HG03460 (cell line): ENCODE data around the gene SULT1A3.
"Not testable (repeated sequence)": the region's sequence is repeated elsewhere in the genome, so short reads cannot be mapped to it uniquely, and the experiment has no call there.

ENCODE experiments used
- ATAC-seq: cut with Tn5 transposase; IDR thresholded peaks from one replicate; pipeline ENCODE4 v1.9.1; 2021; ENCODE audit not compliant: unreplicated experiment

SULT1A3 gene

DNA sequence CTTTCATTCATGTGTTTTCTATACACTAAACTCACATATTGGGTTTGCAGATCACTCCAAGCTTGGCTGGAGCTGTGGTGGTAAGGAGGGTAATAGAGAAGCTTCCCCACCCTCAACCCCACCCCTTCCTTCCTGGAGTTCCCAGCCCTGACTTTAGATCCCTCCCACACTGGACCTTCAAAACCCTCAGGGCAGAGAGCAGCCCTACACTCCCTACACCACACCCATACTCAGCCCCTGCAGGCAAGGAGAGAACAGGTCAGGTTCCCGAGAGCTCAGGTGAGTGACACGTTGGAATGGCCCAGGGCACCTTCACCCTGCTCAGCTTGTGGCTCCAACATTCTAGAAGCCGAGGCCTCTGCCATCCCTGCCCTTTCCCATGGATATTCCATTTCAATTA is at the start of gene SULT1A3:
Gene SULT1A3, plus strand, starts transcription at position 207 of the 400 bp plus-strand sequence. CDS start 1,474 bp downstream, outside the sequence.
- not testable (repeated sequence) for ATAC-seq

DNA sequence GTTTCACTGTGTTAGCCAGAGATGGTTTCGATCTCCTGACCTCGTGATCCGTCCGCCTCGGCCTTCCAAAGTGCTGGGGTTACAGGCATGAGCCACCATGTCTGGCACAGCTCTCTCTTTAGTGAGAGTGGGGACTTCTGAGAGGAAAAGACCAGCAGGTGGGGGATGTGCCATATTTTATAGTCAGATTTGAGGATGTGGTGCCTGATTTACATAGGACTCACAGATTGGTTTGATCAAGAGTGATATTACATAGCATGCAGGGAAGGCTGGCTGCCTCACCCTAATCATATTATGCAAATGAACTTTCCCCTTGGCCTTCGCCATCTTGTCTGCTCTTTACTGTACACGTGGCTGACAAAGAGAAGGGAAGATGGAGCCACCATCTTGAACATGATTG is 48.0 kb upstream of the SULT1A3 start:
- no peak for ATAC-seq

DNA sequence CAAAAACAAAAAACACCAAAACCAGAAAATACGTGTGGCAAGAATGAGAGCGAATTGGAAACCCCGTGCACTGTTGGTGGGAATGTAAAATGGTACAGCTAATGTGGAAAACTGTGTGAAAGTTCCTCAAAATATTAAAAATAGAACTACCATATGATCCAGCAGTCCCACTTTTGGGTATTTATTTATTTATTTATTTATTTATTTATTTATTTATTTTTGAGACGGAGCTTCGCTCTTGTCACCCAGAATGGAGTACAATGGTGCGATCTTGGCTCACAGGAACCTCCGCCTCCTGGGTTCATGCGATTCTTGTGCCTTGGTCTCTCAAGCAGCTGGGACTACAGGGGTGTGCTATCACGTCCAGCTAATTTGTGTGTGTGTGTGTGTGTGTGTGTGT is 46.5 kb upstream of the SULT1A3 start:
- ATAC-seq: no peak

DNA sequence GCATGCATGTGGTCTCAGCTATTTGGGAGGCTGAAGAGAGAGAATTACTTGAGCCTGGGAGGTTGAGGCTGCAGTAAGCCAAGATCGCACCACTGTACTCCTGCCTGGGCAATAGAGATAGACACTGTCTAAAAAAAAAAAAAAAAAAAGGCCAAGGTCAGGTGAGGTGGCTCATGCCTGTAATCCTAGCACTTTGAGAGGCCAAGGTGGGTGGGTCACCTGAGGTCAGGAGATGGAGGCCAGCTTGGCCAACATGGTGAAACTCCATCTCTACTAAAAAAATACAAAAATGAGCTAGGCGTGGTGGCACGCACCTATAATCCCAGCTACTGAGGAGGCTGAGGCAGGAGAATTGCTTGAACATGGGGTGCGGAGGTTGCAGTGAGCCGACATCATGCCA is 43.9 kb upstream of the SULT1A3 start:
- no peak for ATAC-seq

DNA sequence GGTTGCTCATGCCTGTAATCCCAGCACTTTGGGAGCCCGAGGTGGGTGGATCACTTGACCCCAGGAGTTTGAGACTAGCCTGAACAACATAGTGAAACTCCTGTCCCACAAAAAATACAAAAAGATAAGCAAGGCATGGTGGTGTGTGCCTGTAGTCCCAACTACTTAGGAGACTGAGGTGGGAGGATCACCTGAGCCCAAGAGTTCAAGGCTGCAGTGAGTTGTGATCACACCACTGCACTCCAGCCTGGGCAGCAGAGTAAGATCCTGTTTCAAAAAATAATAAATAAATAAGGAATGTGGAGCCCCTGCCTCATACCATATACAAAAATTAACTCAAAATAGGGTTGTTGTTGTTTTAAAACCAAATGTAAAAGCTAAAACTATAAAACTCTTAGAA is 41.8 kb upstream of the SULT1A3 start:
- ATAC-seq: no peak

DNA sequence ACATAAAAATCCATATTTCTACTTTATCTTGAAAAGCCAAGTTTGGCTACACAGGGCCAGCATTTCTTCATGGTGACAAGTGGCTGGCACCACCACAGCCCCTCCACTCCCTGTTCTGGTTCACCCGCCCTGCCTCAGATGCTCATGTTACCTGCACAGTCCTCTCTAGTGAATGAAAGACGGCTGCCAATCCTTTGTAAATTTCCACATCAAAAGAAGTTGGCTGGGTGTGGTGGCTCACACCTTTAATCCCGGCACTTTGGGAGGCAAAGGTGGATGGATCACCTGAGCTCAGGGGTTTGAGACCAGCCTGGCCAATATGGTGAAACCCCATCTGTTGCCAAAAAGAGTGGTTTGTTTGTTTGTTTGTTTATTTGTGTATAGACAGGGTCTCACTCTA is 35.5 kb upstream of the SULT1A3 start:
- no peak for ATAC-seq

DNA sequence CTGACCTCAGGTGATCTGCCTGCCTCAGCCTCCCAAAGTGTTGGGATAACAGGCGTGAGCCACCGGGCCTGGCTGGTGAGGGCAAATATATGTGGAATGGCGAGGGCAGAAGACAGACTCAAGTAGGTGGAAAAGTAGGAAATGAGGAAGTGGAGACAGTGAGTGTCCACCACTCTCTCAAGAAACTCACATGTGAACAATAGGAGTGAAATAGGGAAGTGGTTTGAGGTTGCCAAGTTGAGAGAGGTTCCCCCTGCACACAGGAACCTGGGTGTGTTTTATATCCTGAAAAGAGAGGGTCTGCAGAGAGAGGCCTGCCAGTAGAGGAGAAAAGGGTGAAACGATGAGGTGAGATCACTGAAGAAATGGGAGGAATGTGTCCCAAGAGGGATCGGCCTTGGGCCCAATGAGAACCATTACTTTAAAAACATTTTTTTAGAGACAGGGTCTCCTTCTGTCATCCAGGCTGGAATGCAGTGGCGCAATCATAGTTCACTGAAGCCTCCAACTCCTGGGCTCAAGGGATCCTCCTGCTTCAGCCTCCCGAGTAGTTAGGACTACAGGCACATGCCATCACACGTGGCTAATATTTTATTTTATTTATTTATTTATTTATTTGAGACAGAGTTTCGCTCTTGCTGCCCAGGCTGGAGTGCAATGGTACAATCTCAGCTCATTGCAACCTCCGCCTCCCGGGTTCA is 32.7 kb upstream of the SULT1A3 start:
- ATAC-seq: no peak

DNA sequence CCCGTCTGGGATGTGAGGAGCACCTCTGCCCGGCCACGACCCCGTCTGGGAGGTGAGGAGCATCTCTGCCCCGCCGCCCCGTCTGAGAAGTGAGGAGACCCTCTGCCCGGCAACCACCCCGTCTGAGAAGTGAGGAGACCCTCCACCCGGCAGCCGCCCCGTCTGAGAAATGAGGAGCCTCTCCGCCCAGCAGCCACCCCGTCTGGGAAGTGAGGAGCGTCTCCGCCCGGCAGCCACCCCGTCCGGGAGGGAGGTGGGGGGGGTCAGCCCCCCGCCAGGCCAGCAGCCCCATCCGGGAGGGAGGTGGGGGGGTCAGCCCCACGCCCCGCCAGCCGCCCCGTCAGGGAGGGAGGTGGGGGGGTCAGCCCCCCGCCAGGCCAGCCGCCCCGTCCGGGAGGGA is 30.3 kb upstream of the SULT1A3 start:
- not testable (repeated sequence) for ATAC-seq

DNA sequence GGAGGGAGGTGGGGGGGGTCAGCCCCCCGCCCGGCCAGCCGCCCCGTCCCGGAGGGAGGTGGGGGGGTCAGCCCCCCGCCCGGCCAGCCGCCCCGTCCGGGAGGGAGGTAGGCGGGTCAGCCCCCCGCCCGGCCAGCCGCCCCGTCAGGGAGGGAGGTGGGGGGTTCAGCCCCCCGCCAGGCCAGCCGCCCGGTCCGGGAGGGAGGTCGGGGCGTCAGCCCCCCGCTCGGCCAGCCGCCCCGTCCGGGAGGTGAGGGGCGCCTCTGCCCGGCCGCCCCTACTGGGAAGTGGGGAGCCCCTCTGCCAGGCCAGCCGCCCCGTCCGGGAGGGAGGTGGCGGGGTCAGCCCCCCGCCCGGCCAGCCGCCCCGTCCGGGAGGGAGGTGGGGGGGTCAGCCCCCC is 29.6 kb upstream of the SULT1A3 start:
- ATAC-seq: not testable (repeated sequence)

DNA sequence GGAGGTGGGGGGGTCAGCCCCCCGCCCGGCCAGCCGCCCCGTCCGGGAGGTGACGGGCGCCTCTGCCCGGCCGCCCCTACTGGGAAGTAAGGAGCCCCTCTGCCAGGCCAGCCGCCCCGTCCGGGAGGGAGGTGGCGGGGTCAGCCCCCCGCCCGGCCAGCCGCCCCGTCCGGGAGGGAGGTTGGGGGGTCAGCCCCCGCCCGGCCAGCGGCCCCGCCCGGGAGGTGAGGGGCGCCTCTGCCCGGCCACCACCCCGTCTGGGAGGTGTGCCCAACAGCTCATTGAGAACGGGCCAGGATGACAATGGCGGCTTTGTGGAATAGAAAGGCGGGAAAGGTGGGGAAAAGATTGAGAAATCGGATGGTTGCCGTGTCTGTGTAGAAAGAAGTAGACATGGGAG is 28.9 kb upstream of the SULT1A3 start:
- not testable (repeated sequence) for ATAC-seq

DNA sequence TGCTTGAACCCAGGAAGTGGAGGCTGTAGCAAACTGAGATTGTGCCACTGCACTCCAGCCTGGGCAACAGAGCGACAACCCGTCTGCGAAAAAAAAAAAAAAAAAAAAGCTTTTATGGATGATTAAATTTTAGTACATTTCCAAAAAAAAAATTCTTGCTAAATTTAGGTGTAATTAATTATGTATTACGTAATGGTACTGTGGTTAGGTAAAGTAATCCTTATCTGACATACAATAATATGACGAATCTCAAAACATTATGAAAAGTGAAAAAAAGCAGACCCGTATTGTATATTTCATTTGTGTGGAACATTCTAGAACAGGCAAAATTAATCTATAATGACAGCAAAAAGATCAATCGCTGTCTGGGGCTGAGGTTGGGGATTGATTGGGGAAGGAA is 26.0 kb upstream of the SULT1A3 start:
- ATAC-seq: no peak

DNA sequence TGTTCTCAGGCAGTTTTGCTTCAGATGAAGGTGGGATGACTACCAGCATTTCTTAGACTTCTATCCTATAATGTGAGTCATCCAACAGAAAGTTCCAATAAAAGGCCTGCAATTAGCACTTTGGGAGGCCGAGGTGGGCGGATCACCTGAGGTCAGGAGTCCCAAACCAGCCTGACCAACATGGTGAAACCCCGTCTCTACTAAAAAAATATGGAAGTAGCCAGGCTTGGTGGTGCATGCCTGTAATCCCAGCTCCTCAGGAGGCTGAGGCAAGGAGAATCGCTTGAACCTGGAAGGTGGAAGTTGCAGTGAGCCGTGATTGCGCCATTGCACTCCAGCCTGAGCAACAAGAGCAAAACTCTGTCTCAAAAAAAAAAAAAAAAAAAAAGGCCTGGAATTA is 22.2 kb upstream of the SULT1A3 start:
- not testable (repeated sequence) for ATAC-seq

DNA sequence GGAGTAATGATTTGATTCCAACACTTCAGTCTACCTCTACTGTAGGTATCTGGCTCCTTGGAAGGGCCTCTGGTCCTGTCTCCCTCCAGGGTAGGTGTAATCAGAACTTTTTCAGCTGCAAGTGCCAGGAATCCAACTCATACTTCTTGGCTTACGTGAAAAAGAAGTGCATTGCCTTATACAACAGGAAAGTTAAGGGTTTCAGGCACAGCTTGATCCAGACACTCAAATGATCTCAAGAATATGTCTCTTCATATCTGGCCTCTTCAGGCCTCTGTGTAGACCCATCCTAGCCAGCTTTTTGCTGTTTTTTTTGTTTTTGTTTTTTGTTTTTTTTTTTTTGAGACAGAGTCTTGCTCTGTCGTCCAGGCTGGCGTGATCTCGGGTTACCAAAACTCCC is 19.9 kb upstream of the SULT1A3 start:
- no peak for ATAC-seq

DNA sequence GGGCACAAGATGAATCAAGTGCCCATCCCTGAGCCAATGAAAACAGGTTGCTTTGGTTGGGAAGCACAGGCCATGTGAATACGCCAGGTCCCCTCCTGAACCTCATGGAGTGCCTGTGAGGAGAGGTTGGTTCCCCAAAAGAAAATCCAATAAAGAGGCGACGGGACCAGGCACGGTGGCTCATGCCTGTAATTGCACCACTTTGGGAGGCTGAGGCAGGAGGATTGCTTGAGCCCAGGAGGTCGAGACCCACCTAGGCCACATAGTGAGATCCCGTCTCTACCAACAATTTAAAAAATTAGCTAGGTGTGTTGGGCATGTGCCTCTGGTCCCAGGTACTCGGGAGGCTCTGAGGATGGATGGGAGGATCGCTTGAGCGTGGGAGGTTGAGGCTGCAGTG is 19.1 kb upstream of the SULT1A3 start:
- no peak for ATAC-seq

DNA sequence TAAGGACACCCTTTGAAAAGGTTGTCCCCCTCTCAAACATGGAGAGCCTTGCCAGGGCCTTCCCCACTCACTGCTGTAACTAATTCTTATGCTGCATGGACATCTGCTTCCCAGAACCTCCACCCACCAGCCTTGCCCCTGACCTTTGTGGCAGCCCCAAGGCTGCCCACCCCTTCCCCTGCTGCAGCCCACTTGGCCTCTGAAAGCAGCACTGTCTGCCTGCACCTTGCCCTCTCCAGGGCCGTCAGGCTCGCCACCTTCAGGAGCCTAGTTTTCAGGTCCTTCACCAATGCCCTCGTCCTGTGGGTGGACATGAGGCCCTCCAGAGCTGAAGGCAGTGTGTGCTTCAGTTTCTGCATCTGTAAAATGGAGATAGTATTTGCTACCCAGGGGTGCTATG is 18.3 kb upstream of the SULT1A3 start:
- ATAC-seq: no peak

DNA sequence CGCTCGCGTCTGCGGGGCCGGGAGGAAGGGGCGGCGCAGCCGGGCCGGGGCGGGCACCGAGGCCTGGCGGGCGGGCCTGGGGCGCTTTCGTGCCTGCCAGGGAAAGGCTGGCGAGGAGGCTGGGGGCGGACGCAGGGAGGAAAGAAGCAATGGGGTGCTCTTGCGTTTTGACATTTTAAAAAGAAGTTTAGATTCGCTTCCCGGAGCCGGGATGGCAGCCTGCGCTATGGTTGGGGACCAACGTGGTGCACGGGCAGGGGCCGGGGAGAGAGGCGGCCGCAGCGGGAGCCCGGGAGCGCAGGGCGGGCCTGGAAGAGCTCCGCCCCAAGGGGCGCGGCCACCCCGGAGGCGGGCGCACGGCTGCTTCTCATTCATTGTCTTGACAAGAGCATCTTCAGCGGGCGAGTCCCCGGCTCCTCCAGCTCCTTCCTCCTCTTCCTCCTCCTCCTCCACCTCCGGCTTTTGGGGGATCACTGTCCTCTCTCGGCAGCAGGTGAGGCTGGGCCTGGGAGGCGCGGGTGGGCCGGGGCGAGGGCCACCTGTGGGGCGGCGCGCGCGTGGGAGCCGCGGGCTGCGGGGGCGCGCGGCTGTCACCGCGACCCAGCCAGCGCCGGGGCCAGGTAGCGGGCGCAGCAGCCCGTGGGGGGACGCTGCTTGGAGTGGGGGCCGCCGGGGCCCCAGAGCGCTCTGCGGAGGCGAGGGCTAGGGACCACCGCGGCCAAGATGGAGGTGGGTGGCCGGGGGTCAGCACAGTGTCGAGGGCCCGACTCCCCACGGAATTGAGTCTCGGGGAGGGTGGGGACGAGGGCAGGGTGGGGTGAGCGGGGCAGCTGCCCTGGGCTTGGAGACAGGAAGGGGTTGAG is 15.6 kb upstream of the SULT1A3 start, which contains the start of gene CORO1A:
Gene CORO1A, plus strand, starts transcription at position 370 of the 863 bp plus-strand sequence. CDS start 1,608 bp downstream, outside the sequence.
- ATAC-seq: peak; percentile 48

DNA sequence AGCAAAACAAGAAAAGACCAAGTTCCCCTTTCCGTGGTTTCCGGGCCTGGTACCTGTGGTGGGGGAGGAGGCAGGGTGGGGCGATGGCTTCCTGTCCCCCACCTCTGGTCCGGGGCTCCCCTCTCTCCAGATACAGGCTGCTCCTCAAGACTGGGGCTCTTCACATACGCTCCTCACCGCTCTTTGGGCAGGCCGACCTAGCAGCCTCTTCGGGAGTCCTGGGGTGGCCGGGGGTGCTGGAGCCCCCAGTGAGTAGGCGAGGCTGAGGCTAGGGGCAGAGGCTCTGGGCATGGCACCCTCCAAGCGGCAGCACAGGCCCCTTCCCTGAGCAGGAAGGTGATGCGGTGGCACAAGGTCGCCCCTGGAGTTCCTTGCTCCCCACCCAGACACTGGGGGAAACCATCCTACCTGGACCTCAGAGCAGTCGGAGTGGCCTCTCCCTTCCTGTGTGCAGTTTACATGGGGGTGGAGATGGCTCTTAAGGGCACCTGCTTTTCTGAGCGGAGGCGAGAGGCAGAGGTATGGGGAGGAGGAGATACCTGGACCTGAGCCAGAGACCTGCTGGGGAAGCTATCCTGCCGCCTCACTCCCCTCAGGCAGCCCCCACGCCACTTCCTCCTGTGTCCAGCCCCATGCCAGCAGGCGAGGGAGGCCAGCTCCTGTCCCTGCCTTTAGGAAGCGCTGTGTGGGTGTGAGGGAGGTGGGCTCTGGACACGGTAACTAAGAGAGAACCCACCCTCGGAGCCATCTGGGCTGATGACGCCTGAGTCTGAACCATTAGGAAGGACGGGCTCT is 14.8 kb upstream of the SULT1A3 start:
- peak; percentile 37 for ATAC-seq

DNA sequence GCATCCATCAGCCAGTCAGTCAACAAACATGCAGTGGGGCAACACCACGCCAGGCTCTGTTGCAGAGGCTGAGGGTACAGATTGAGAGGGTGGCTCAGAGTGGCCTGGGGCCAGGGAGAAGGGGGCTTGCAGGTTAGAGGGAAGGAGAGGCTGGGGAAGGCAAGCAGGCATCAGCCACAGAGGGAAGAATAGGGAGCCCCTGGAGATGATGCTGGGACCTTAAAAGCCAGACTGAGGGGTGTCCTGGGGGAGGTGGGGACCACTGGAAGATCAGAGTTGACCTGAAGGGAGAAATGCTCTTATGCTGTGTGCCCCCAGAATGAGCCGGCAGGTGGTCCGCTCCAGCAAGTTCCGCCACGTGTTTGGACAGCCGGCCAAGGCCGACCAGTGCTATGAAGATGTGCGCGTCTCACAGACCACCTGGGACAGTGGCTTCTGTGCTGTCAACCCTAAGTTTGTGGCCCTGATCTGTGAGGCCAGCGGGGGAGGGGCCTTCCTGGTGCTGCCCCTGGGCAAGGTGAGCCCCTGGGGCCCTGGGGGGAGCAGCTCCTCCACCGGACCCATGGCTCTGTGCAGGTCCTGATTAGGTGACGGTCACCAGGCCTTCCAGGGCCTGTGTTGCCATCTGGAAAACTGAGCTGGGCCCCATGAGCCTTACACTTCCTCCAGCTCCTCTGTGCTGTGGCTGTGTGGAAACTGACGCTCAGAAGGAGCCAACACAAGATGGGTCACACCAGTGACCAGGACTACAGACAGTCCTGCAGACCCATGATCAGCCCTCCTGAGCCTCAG is 14.0 kb upstream of the SULT1A3 start:
- peak; percentile 4 for ATAC-seq

DNA sequence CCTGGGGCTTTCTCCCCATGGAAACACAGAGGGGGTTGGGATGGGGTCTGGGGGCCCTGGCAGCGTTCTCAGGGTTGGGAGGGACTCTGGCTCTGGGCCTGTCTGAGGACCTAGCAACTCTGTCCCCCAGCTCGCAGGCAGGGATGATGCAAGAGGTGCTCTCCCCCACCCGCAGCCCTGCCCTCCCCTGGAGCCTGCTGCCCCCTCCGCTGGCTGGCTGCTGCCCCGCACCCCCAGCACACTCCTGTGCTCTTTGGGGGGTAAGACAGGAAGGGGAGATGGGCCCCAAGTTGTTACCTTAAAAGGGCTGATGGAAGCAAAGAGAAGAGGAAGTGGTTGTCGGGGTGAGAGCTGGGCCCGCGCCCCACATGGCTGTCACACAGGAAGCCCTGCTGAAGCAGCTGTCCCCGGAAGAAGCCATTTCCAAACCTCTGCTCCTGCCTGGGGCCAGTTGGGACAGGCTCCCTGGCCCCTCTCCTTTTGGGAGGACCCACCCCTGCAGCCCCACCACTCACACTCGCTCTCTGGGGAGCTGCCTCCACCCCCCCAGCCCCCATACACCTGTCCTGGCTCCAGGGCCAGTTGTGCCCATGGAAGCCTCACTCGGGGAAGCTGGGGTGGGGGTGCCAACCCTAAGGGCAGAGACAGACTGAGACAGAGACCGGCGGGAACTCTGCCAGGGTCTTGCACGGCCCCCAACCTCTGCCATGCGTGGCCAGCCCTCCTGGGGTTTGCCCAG is 13.2 kb upstream of the SULT1A3 start:
- ATAC-seq: peak; percentile 38

DNA sequence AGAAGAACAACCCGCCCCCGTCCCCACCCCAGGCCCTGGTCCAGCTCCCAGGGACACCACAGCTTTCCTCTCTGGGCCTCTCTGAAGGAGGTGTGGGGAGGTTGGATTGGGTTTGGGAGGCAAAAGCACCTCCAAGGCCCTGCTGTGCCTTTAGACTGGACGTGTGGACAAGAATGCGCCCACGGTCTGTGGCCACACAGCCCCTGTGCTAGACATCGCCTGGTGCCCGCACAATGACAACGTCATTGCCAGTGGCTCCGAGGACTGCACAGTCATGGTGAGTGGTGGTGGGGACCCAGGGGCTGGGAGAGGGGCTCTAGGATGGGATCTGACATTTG is 12.6 kb upstream of the SULT1A3 start:
- ATAC-seq: no peak
